DOHH2 (cell line): ENCODE measurements around the gene PCYOX1L.

Experiments
- H3F3A ChIP-seq: fragments of 200-600 bp; sonication (generic), shearing (Covaris generic); 2 replicates; pipeline ENCODE4 v1.6.0; 2016; ENCODE audit warnings: antibody characterized with exemption, mild to moderate bottlenecking; ENCODE audit not compliant: control insufficient read depth, insufficient read depth
- H3K27ac ChIP-seq: fragments of 200-600 bp; sonication (generic); 2 replicates; pipeline ENCODE4 v1.5.1; 2014; ENCODE audit warnings: low read depth, mild to moderate bottlenecking, low read length, moderate library complexity
- H3K27me3 ChIP-seq: fragments of 200-600 bp; sonication (generic); 2 replicates; pipeline ENCODE4 v1.6.1; 2014; ENCODE audit warnings: mild to moderate bottlenecking, low read length, mixed read lengths; ENCODE audit not compliant: control insufficient read depth
- H3K36me3 ChIP-seq: fragments of 200-600 bp; sonication (generic); 2 replicates; pipeline ENCODE4 v1.6.1; 2014; ENCODE audit warnings: mild to moderate bottlenecking, low read length, moderate library complexity, mixed read lengths; ENCODE audit not compliant: control insufficient read depth
- H3K4me1 ChIP-seq: fragments of 200-600 bp; sonication (generic); 2 replicates; pipeline ENCODE4 v1.6.1; 2014; ENCODE audit warnings: mild to moderate bottlenecking, low read length, mixed read lengths; ENCODE audit not compliant: control insufficient read depth
- H3K4me2 ChIP-seq: fragments of 200-600 bp; sonication (generic); 2 replicates; pipeline ENCODE4 v1.6.0; 2014; ENCODE audit warnings: mild to moderate bottlenecking, low read length, moderate library complexity
- H3K4me3 ChIP-seq: fragments of 200-600 bp; sonication (generic); 2 replicates; pipeline ENCODE4 v1.5.1; 2014; ENCODE audit warnings: mild to moderate bottlenecking, low read length, mixed read lengths
- H3K79me2 ChIP-seq: fragments of 200-600 bp; sonication (generic); 2 replicates; pipeline ENCODE4 v1.6.1; 2014; ENCODE audit warnings: mild to moderate bottlenecking, low read length, mixed read lengths; ENCODE audit not compliant: control insufficient read depth
- H3K9me2 ChIP-seq: fragments of 200-600 bp; sonication (generic); replicated peaks from 2 replicates; pipeline ENCODE4 v1.6.1; 2014; ENCODE audit warnings: mild to moderate bottlenecking, low read length, mixed read lengths; ENCODE audit not compliant: control insufficient read depth
- H3K9me3 ChIP-seq: fragments of 200-600 bp; sonication (generic); 2 replicates; pipeline ENCODE4 v1.6.1; 2014; ENCODE audit warnings: antibody characterized with exemption, low read length, mixed read lengths; ENCODE audit not compliant: control insufficient read depth, insufficient read depth
- H4K20me1 ChIP-seq: fragments of 200-600 bp; sonication (generic); 2 replicates; pipeline ENCODE4 v1.6.0; 2014; ENCODE audit warnings: low read depth, mild to moderate bottlenecking, antibody characterized with exemption, low read length, moderate library complexity; ENCODE audit not compliant: control insufficient read depth, insufficient read depth
- EZH2phosphoT487 ChIP-seq: fragments of 200-600 bp; sonication (generic); IDR thresholded peaks from 2 replicates; pipeline ENCODE4 v1.6.1; 2017; ENCODE audit warnings: borderline replicate concordance, mild to moderate bottlenecking, antibody characterized with exemption, low read length, moderate library complexity, mixed read lengths
- TF ChIP-seq, protein P1 (sequence below): fragments of 200-600 bp; sonication (generic); IDR thresholded peaks from one replicate; pipeline ENCODE4 v1.5.1; 2014; ENCODE audit warnings: antibody characterized with exemption, mild to moderate bottlenecking, low read depth, low read length; ENCODE audit not compliant: poor library complexity, severe bottlenecking

PCYOX1L gene

DNA sequence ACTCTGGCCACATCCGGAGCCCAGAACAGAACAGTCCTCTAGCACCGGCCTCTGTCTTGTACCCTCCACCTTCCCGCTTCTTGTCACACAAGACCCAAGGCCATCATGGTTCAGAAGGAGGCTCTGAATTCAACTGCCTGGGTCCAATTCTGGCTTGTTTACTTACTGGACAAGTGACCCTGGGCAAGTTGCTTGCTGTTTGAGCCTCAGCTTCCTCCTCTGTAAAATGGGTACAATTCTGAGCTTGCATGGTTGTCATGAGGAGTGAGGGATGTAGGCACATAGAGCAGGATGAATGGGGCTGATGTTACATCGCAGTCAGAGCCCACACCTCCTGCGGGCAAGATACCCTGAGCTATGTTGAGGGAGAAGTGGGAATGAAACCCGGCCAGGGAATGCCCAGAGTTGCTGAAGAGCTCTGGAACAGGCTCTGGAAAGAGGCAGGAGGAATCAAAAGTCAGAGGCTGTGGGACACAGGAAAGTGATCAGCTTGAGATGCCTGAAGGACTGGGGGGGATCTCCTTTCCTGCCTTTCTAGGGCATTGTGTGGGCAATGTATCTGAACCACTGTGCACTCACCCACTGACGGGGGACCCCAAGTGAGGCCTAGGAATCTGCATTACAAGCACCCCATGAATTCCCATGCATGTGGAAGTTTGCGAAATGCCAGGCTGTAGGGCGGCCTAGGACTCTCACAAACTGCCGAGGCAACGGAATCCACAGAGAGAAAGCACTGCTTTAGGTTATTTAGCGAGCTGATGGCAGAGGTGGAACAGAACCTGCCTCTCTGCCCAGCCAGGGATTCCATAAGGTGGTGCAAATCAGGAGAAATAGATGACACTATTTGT lies 50.6 kb downstream of the PCYOX1L start:
- H3K9me2 ChIP-seq = no peaks in the 10 kb centered on the region
- no peak overlapping the region for H3K4me2 ChIP-seq
- peaks cover 7% of the 10 kb centered on the region; the same call in 1 of the 2 replicates for H3K4me1 ChIP-seq
- no peak overlapping the region for H3K4me3 ChIP-seq
- H3K36me3 ChIP-seq = no peaks in the 10 kb centered on the region
- no peak overlapping the region for H3K27ac ChIP-seq
- peaks cover 30% of the 10 kb centered on the region for H3K27me3 ChIP-seq
- no peaks in the 10 kb centered on the region for H3K9me3 ChIP-seq
- H3K79me2 ChIP-seq = no peaks in the 10 kb centered on the region
- no peaks in the 10 kb centered on the region for H4K20me1 ChIP-seq
- no peaks in the 10 kb centered on the region for H3F3A ChIP-seq
- no peak for TF ChIP-seq EZH2phosphoT487
- TF ChIP-seq, protein P1, sequence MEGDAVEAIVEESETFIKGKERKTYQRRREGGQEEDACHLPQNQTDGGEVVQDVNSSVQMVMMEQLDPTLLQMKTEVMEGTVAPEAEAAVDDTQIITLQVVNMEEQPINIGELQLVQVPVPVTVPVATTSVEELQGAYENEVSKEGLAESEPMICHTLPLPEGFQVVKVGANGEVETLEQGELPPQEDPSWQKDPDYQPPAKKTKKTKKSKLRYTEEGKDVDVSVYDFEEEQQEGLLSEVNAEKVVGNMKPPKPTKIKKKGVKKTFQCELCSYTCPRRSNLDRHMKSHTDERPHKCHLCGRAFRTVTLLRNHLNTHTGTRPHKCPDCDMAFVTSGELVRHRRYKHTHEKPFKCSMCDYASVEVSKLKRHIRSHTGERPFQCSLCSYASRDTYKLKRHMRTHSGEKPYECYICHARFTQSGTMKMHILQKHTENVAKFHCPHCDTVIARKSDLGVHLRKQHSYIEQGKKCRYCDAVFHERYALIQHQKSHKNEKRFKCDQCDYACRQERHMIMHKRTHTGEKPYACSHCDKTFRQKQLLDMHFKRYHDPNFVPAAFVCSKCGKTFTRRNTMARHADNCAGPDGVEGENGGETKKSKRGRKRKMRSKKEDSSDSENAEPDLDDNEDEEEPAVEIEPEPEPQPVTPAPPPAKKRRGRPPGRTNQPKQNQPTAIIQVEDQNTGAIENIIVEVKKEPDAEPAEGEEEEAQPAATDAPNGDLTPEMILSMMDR = no peak

DNA sequence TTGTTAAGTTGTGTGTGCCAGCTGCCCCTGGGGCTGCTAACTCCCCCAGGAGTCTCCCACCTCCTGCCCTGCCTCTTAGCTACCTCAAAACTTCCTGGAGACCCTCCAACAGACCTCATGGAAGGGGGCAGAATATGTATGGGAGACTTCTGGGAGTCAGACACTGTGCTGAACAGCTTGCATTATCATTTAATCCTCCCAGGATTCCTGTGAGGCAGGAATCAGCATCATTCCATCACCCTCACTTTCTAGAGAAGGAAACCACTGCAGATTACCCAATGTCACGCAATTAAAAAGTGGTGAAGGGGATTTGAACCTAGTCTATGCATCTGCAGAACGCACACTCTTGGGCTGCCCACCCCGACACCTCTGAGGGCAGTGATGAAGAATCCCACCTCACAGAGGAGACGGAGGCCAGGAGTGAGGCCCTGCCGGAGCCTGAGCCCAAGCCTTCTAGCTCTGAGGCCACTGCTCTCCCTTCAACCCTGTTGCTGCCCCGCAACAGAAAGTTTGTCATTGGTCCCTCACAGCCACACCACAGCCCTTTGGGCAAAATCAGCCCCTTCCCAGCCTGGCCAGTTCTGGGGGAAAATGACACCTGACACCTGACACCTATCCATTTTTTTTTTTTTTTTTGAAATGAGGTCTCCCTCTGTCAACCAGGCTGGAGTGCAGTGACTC lies 51.6 kb downstream of the PCYOX1L start:
- H3K4me1 ChIP-seq = peaks cover 7% of the 10 kb centered on the region; the same call in 1 of the 2 replicates
- no peaks in the 10 kb centered on the region for H3K9me2 ChIP-seq
- no peaks in the 10 kb centered on the region for H3K79me2 ChIP-seq
- TF ChIP-seq, protein P1 = no peak
- no peak for TF ChIP-seq EZH2phosphoT487
- no peak overlapping the region for H3K4me3 ChIP-seq
- no peak overlapping the region for H3K27ac ChIP-seq
- H3F3A ChIP-seq = no peaks in the 10 kb centered on the region
- no peaks in the 10 kb centered on the region for H3K9me3 ChIP-seq
- H3K4me2 ChIP-seq = no peak overlapping the region
- H4K20me1 ChIP-seq = no peaks in the 10 kb centered on the region
- H3K27me3 ChIP-seq = peaks cover 30% of the 10 kb centered on the region
- no peaks in the 10 kb centered on the region for H3K36me3 ChIP-seq

DNA sequence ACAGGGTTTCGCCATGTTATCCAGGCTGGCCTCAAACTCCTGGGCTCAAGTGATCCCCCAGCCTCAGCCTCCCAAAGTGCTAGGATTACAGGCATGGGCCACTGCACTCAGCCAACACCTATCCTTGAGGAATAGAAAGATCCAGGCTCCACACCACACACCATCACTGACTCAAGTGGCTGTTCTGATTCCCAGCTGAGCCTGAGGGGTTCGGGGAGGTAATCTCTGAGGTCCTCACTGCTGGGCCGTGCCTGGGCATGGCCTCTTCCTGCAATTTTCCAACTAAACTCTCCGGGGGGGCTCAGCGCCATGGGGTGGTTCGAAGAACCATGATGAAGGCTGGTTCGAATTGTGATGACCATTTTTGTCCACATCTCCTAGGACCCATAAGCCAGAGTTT lies 52.2 kb downstream of the PCYOX1L start:
- Histone ChIP-seq H4K20me1 (no peaks in the 10 kb centered on the region), H3K4me3 (no peak overlapping the region), H3K27me3 (peaks cover 30% of the 10 kb centered on the region), H3K4me1 (peaks cover 7% of the 10 kb centered on the region; the same call in 1 of the 2 replicates), H3K9me3 (no peaks in the 10 kb centered on the region), H3K79me2 (no peaks in the 10 kb centered on the region), H3K4me2 (no peak overlapping the region), H3K9me2 (no peaks in the 10 kb centered on the region), H3K36me3 (no peaks in the 10 kb centered on the region), H3K27ac (no peak overlapping the region), H3F3A (no peaks in the 10 kb centered on the region)
- TF ChIP-seq EZH2phosphoT487 = no peak
- TF ChIP-seq, protein P1 = no peak
